GM23338 (cell line): Measurements from ENCODE around the gene FAU.

Experiments
- CTCF ChIP-seq, 2 experiments: fragments of 200-600 bp in 1 of 2; sonication (generic) in 1 of 2; conservative IDR thresholded peaks; 2 replicates each; pipeline versions ENCODE4 v1.5.1 to v1.6.1; 2016 to 2017; ENCODE audit warnings: antibody characterized with exemption in 2 of 2, low read depth in 2 of 2, mild to moderate bottlenecking in 2 of 2, moderate library complexity in 1 of 2
- EZH2 ChIP-seq: fragments of 200-600 bp; sonication (generic); IDR thresholded peaks from one replicate; pipeline ENCODE4 v1.8.0; 2017; ENCODE audit warnings: antibody characterized with exemption, mild to moderate bottlenecking, low read depth; ENCODE audit not compliant: unreplicated experiment
- EZH2phosphoT487 ChIP-seq: fragments of 200-600 bp; sonication (generic); IDR thresholded peaks from one replicate; pipeline ENCODE4 v1.8.1; 2018; ENCODE audit warnings: antibody characterized with exemption; ENCODE audit not compliant: unreplicated experiment
- JUNB ChIP-seq: IDR thresholded peaks from one replicate; pipeline ENCODE4 v1.6.1; 2016; ENCODE audit warnings: antibody characterized with exemption; ENCODE audit not compliant: unreplicated experiment
- POLR2AphosphoS5 ChIP-seq: IDR thresholded peaks from 2 replicates; pipeline ENCODE4 v1.6.1; 2016; ENCODE audit warnings: antibody characterized with exemption, low read depth
- REST ChIP-seq: IDR thresholded peaks from one replicate; pipeline ENCODE4 v1.6.1; 2018; ENCODE audit warnings: antibody characterized with exemption; ENCODE audit not compliant: unreplicated experiment
- STAT1 ChIP-seq: IDR thresholded peaks from one replicate; pipeline ENCODE4 v1.6.1; 2016; ENCODE audit warnings: antibody characterized with exemption; ENCODE audit not compliant: unreplicated experiment

- TF ChIP-seq CTCF (conservative IDR thresholded peaks at IDR 0.05; ENCODE audit: low read depth in 2 of 2) (peak in 1 of 2 experiments; percentile 53; a peak in 3 of 4 replicates), JUNB (no peak), REST (no peak), POLR2AphosphoS5 (no peak), EZH2 (no peak), STAT1 (no peak), EZH2phosphoT487 (no peak)
These were observed 7.9 kb upstream of the FAU start for GRCh38 chr11:65129649-65130441.
